Caco-2 (cell line): ENCODE measurements around the gene CHST9. TPM values are rescaled to one million over a fixed set of nuclear protein-coding genes. Genes with fewer than 3 reads are reported as not detected.

ENCODE experiments used
- BruUV-seq: library from RNA; stranded (reverse); fragments of 400-500 nt; replicated peaks from 2 replicates; lab custom pipeline; 2021; lab: Mats Ljungman, UMichigan
- CTCF ChIA-PET: fragments of 300-600 bp; sonication (Branson Sonifier 250); formaldehyde crosslinking; loops from one replicate; lab custom pipeline; 2022; ENCODE audit warnings: antibody characterized with exemption; lab: Charles Lee
- POLR2A ChIA-PET: fragments of 300-600 bp; sonication (Branson Sonifier 250); formaldehyde crosslinking; loops from one replicate; lab custom pipeline; 2022; ENCODE audit warnings: antibody characterized with exemption; lab: Charles Lee
- DNase-seq, 2 experiments: peaks; one replicate each; pipeline versions ENCODE4 v3.0.0 to v3.0.0-alpha.2; 2020 to 2022
- H3K27me3 ChIP-seq: replicated peaks from 2 replicates; pipeline ENCODE4 v1.6.0; 2011; ENCODE audit warnings: low read length; ENCODE audit not compliant: control insufficient read depth, insufficient read depth
- H3K36me3 ChIP-seq: 2 replicates; pipeline ENCODE4 v1.5.1; 2011; ENCODE audit warnings: low read length; ENCODE audit not compliant: control insufficient read depth, insufficient read depth
- H3K4me1 ChIP-seq: fragments of 250-450 bp; sonication (Bioruptor Pico); 2 replicates; pipeline ENCODE4 v1.5.1; 2020; ENCODE audit warnings: mild to moderate bottlenecking
- H3K4me3 ChIP-seq: 2 replicates; pipeline ENCODE4 v1.5.1; 2011; ENCODE audit warnings: low read depth, mild to moderate bottlenecking, control low read depth, low read length
- H3K9me3 ChIP-seq: fragments of 250-450 bp; sonication (Bioruptor Pico); 2 replicates; pipeline ENCODE4 v1.5.1; 2020; ENCODE audit warnings: mild to moderate bottlenecking, moderate library complexity
- H3K27ac Mint-ChIP-seq: one replicate; pipeline ENCODE4 v1.8.0; 2022; ENCODE audit warnings: mixed read lengths; ENCODE audit not compliant: unreplicated experiment
- H3K27me3 Mint-ChIP-seq: one replicate; pipeline ENCODE4 v1.8.0; 2022; ENCODE audit warnings: mixed read lengths; ENCODE audit not compliant: insufficient read depth, unreplicated experiment
- H3K36me3 Mint-ChIP-seq: one replicate; pipeline ENCODE4 v1.8.0; 2022; ENCODE audit warnings: mild to moderate bottlenecking, mixed read lengths; ENCODE audit not compliant: insufficient read depth, unreplicated experiment
- H3K4me1 Mint-ChIP-seq: one replicate; pipeline ENCODE4 v1.8.0; 2022; ENCODE audit warnings: low read depth, mixed read lengths; ENCODE audit not compliant: unreplicated experiment
- H3K4me3 Mint-ChIP-seq: one replicate; pipeline ENCODE4 v1.8.0; 2022; ENCODE audit warnings: mild to moderate bottlenecking, moderate library complexity, mixed read lengths; ENCODE audit not compliant: unreplicated experiment
- H3K9me3 Mint-ChIP-seq: one replicate; pipeline ENCODE4 v1.8.0; 2022; ENCODE audit warnings: mixed read lengths; ENCODE audit not compliant: unreplicated experiment
- CTCF ChIP-seq, 2 experiments: fragments of 200-600 bp in 1 of 2; IDR thresholded peaks; 1 replicate in 1 of 2; 2 replicates in 1 of 2; pipeline versions ENCODE4 v1.5.1 to v1.8.0; 2011 to 2022; ENCODE audit warnings: antibody characterized with exemption in 1 of 2, control low read depth in 1 of 2, inconsistent platforms in 1 of 2, low read depth in 1 of 2, low read length in 1 of 2, mild to moderate bottlenecking in 1 of 2, moderate library complexity in 1 of 2; ENCODE audit not compliant: insufficient read depth in 1 of 2, severe bottlenecking in 1 of 2, unreplicated experiment in 1 of 2
- intact Hi-C: fragments of 100-400 bp; cut with micrococcal nuclease; formaldehyde crosslinking; loops from one replicate; pipeline ENCODE4 v1.10.0; 2022; ENCODE audit not compliant: unreplicated experiment
- total RNA-seq: library from RNA; stranded (reverse); gene quantifications from 2 replicates; pipeline ENCODE4 v1.2.3, GENCODE V29; 2022

The CHST9 gene
- total RNA-seq, 1 experiment from 2014 or later: 26.5 TPM

DNA sequence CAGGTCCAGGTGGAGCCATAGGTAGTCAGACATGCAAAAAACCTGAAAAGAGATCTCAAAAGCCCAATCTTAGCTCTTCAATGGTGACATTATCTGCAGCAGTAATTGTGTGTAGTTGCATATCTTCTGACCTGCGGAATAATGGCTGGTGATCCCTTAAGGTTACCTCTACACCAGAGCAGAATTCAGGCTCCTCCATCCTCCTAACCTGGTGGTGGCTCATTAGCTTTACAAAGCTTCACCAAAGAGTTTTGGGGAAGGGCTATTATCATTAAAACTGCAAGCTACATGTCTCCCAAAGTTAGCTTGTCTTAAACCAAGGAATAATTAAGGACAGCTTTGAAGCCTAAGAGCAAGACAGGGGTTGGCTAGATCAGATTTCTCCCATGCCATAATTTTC is 42.6 kb upstream of the CHST9 start:
- no peaks in the 10 kb centered on the region for H3K9me3 ChIP-seq
- no peaks in the 10 kb centered on the region for H3K36me3 ChIP-seq
- peaks cover 7% of the 10 kb centered on the region for H3K4me1 Mint-ChIP-seq
- BruUV-seq: no TSS peak
- H3K27me3 Mint-ChIP-seq: no peaks in the 10 kb centered on the region
- no peaks in the 10 kb centered on the region for H3K9me3 Mint-ChIP-seq
- H3K27ac Mint-ChIP-seq: no peak overlapping the region
- DNase-seq: no peak
- POLR2A ChIA-PET: no interaction called here
- no peak overlapping the region for H3K4me3 ChIP-seq
- no peaks in the 10 kb centered on the region for H3K4me1 ChIP-seq
- no peak for TF ChIP-seq CTCF (IDR thresholded peaks at IDR 0.05; ENCODE audit: insufficient read depth in 1 of 2, low read depth in 1 of 2, low read length in 1 of 2, severe bottlenecking in 1 of 2, unreplicated experiment in 1 of 2)
- H3K4me3 Mint-ChIP-seq: no peak overlapping the region
- intact Hi-C loops: no loop called here
- CTCF ChIA-PET: no interaction called here
- H3K27me3 ChIP-seq: no peaks in the 10 kb centered on the region
- H3K36me3 Mint-ChIP-seq: no peaks in the 10 kb centered on the region

GRCh38 chr18:27226556-27227075 is 41.5 kb upstream of the CHST9 start:
- H3K4me1 Mint-ChIP-seq: peaks cover 6% of the 10 kb centered on the region
- intact Hi-C loops: no loop called here
- no peak for TF ChIP-seq CTCF (IDR thresholded peaks at IDR 0.05; ENCODE audit: insufficient read depth in 1 of 2, low read depth in 1 of 2, low read length in 1 of 2, severe bottlenecking in 1 of 2, unreplicated experiment in 1 of 2)
- no peaks in the 10 kb centered on the region for H3K36me3 ChIP-seq
- no peak overlapping the region for H3K27ac Mint-ChIP-seq
- H3K4me3 ChIP-seq: no peak overlapping the region
- no peak overlapping the region for H3K4me3 Mint-ChIP-seq
- POLR2A ChIA-PET: no interaction called here
- no peak for DNase-seq
- no peaks in the 10 kb centered on the region for H3K27me3 Mint-ChIP-seq
- no peaks in the 10 kb centered on the region for H3K36me3 Mint-ChIP-seq
- CTCF ChIA-PET: no interaction called here
- H3K9me3 Mint-ChIP-seq: no peaks in the 10 kb centered on the region
- no peaks in the 10 kb centered on the region for H3K9me3 ChIP-seq
- H3K4me1 ChIP-seq: no peaks in the 10 kb centered on the region
- H3K27me3 ChIP-seq: no peaks in the 10 kb centered on the region
- no TSS peak for BruUV-seq

DNA sequence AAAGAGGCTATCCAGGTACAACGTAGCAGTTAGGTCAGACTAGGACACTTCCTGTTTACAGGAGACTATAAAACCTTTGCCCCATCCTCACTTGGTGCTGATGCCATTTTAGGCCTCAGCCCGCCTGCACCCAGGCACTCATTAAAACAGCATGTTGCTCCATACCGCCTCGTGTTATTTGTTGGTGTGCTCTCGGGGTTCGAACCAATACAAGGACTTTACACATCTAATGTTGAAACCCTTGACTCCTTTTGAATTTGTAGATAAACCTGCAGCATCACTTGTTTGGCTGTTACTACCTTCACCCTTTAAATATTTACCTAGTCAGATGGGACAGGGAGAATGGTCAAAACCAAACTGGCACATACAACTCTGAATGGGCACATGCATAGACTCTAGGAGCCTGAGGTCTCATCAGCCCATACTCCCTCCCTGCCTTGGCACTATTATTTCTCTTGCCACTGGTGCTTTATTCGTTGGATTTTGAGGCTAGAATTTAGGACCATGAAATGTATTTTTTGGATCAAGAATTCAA is 40.9 kb upstream of the CHST9 start:
- no peaks in the 10 kb centered on the region for H3K9me3 Mint-ChIP-seq
- Histone ChIP-seq H3K4me3 (no peak overlapping the region), H3K36me3 (no peaks in the 10 kb centered on the region), H3K9me3 (no peaks in the 10 kb centered on the region), H3K4me1 (no peaks in the 10 kb centered on the region), H3K27me3 (no peaks in the 10 kb centered on the region)
- POLR2A ChIA-PET: no interaction called here
- no peaks in the 10 kb centered on the region for H3K27me3 Mint-ChIP-seq
- CTCF ChIA-PET: no interaction called here
- no peak overlapping the region for H3K4me3 Mint-ChIP-seq
- H3K4me1 Mint-ChIP-seq: peaks cover under 1% of the 10 kb centered on the region
- H3K27ac Mint-ChIP-seq: no peak overlapping the region
- BruUV-seq: no TSS peak
- no peak for TF ChIP-seq CTCF (IDR thresholded peaks at IDR 0.05; ENCODE audit: insufficient read depth in 1 of 2, low read depth in 1 of 2, low read length in 1 of 2, severe bottlenecking in 1 of 2, unreplicated experiment in 1 of 2)
- intact Hi-C loops: no loop called here
- no peak for DNase-seq
- H3K36me3 Mint-ChIP-seq: no peaks in the 10 kb centered on the region
